MCF 10A (cell line): Measurements from ENCODE around the gene CKB. TPM values are rescaled to one million over a fixed set of nuclear protein-coding genes. Genes with fewer than 3 reads are reported as not detected.

Experiments
- BruUV-seq: library from RNA; stranded (reverse); fragments of 400-500 nt; replicated peaks from 2 replicates; lab custom pipeline; 2021; lab: Mats Ljungman, UMichigan
- CTCF ChIA-PET: fragments of 300-600 bp; sonication (Branson Sonifier 250); formaldehyde crosslinking; extraction: SDS; loops from one replicate; lab custom pipeline; 2021; ENCODE audit warnings: antibody characterized with exemption, inconsistent platforms; lab: Yijun Ruan, JAX
- POLR2A ChIA-PET: fragments of 300-600, 350-650 bp; sonication (Branson Sonifier 250); formaldehyde crosslinking; extraction: SDS; loops from one replicate; lab custom pipeline; 2020; ENCODE audit warnings: antibody characterized with exemption, inconsistent platforms; lab: Yijun Ruan, JAX
- DNase-seq: peaks from one replicate; pipeline ENCODE4 v3.0.0-alpha.2; 2018; ENCODE audit not compliant: unreplicated experiment
- H3K27ac Mint-ChIP-seq: one replicate; pipeline ENCODE4 v1.8.0; 2022; ENCODE audit warnings: mild to moderate bottlenecking, low read depth, mixed read lengths; ENCODE audit not compliant: unreplicated experiment
- H3K27me3 Mint-ChIP-seq: one replicate; pipeline ENCODE4 v1.8.0; 2022; ENCODE audit warnings: mixed read lengths; ENCODE audit not compliant: insufficient read depth, unreplicated experiment
- H3K36me3 Mint-ChIP-seq: one replicate; pipeline ENCODE4 v1.8.0; 2022; ENCODE audit warnings: mild to moderate bottlenecking, moderate library complexity, mixed read lengths; ENCODE audit not compliant: insufficient read depth, unreplicated experiment
- H3K4me1 Mint-ChIP-seq: one replicate; pipeline ENCODE4 v1.8.0; 2022; ENCODE audit warnings: mixed read lengths; ENCODE audit not compliant: insufficient read depth, unreplicated experiment
- H3K4me3 Mint-ChIP-seq: one replicate; pipeline ENCODE4 v1.8.0; 2022; ENCODE audit warnings: mild to moderate bottlenecking, moderate library complexity, mixed read lengths; ENCODE audit not compliant: unreplicated experiment
- H3K9me3 Mint-ChIP-seq: one replicate; pipeline ENCODE4 v1.8.0; 2022; ENCODE audit warnings: mixed read lengths; ENCODE audit not compliant: unreplicated experiment
- CTCF ChIP-seq: fragments of 200-600 bp; IDR thresholded peaks from one replicate; pipeline ENCODE4 v1.8.0; 2022; ENCODE audit warnings: antibody characterized with exemption, mild to moderate bottlenecking; ENCODE audit not compliant: unreplicated experiment
- intact Hi-C: fragments of 100-400 bp; cut with micrococcal nuclease; formaldehyde crosslinking; loops from 2 replicates; pipeline ENCODE4 v1.14.1; 2022
- total RNA-seq: library from RNA; stranded (reverse); gene quantifications from 2 replicates; pipeline ENCODE4 v1.2.3, GENCODE V29; 2022

Gene CKB
- total RNA-seq, 1 experiment from 2014 or later, result 8.5 TPM

DNA sequence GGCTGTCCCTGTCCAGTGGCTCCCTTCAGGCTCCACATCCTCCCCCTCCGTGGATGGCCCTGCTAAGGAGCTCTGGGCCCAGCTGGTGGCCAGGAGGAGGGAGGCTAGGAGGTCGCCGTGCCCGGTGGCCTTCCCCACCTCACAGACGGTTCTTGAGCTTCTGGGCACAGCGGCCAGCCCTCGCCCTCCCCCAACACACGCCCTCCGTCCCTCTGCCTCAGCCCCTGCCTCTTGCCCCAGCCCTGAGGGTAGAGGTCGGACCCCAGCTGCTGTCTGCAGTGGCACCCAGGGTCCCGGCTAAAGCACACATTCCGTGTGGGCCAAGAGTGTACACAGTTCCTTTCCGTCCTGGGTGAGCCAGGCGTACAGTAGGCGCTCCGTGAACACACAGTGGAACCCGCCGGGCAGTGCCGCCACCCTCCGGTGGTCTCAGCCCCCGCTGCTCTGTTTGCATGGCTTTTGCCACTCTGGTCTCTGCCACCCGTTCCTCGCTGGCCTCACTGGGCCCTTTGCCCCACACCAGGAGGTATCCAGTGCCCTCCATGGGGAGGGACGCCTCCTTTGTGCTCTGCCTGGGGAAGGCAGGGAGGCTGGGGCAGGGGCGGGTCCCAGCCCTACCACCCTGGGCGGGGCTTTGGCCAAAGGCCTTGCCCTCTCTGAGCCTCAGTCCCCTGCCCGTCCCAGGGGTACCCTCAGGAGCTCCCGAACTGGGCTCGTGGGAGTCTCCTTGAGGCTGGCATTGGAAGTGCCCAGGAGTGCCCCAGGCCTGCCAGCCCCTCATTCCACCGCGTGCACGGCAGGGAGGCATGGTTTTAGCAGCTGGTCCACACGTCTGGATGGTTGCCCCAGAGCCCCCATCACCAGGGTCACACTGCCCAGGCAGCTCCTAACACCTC lies 19.3 kb upstream of the CKB start:
- Mint-ChIP-seq H3K27ac (peak overlapping the region; percentile 90), H3K36me3 (peaks cover 26% of the 10 kb centered on the region), H3K4me3 (no peak overlapping the region), H3K4me1 (peaks cover 10% of the 10 kb centered on the region), H3K9me3 (no peaks in the 10 kb centered on the region), H3K27me3 (no peaks in the 10 kb centered on the region)
- POLR2A ChIA-PET, result interaction anchor here (2.0 to 4.1 kb wide), 5 partner anchors 11 to 29 kb away, joined by 27 to 61 read pairs (median 30); partner anchors contain the start of genes BAG5 and TRMT61A
- no TSS peak for BruUV-seq
- intact Hi-C loops, result loop anchor here (2.0 kb wide), 1 partner anchor 21 kb away; no protein-coding TSS in a partner anchor
- CTCF ChIA-PET, result interaction anchor here (0.5 to 6.8 kb wide), 8 partner anchors 10 to 206 kb away, joined by 3 to 44 read pairs (median 4); partner anchors contain the start of gene TRMT61A
- TF ChIP-seq CTCF, result no peak
- no peak for DNase-seq

- H3K4me3 Mint-ChIP-seq, result peak overlapping the region; percentile 65
- no peaks in the 10 kb centered on the region for H3K27me3 Mint-ChIP-seq
- POLR2A ChIA-PET, result interaction anchor here (0.7 to 4.1 kb wide), 15 partner anchors 9 to 377 kb away, joined by 3 to 61 read pairs (median 6); partner anchors contain the start of genes BAG5, CKB, EIF5 and TRMT61A
- H3K36me3 Mint-ChIP-seq, result peaks cover 29% of the 10 kb centered on the region
- DNase-seq, result no peak
- intact Hi-C loops, result loop anchor here (2.0 kb wide), 1 partner anchor 20 kb away; no protein-coding TSS in a partner anchor
- no TSS peak for BruUV-seq
- peak overlapping the region; percentile 90 for H3K27ac Mint-ChIP-seq
- TF ChIP-seq CTCF, result no peak
- CTCF ChIA-PET, result interaction anchor here (0.7 to 6.8 kb wide), 7 partner anchors 9 to 207 kb away, joined by 3 to 44 read pairs (median 4); no protein-coding TSS in a partner anchor
- peaks cover 13% of the 10 kb centered on the region for H3K4me1 Mint-ChIP-seq
- H3K9me3 Mint-ChIP-seq, result no peaks in the 10 kb centered on the region
These were observed 18.4 kb upstream of the CKB start for GRCh38 chr14:103540821-103541708.

DNA sequence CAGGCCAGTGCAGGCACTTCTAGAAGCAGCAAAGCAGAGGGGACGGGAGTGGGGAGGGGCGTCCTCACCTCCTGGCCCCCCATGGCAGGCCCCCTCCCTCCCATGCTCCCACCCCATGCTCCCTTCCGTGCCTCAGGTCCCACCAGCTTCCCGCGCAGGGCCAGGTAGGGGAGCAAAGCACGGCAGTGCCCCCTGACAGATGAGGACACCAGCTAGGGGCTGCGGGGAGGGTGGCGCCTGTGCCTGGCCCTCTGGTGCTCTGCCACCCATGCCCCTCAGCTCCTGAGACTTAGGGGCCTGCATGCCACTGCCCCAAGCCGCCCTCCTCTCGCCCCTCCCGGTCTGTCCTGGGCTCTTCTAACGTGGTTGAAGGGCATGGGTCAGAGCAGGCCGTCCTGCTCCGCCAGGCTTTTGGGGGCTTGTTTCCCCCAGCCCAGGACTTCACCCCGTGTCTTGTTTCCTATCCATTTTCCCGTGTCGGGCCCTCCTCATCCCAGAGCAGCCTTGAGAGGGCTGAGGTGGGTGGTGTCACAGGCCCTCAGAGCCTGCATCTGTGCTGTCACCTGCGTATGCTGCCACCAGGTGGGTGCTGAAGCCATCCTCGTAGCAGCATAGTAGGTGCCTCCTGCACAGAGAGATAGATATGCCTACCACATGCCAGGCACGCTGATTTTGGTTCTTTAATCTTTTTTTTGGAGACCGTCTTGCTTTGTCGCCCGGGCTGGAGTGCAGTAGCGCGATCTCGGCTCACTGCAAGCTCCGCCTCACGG lies 16.6 kb upstream of the CKB start:
- H3K27me3 Mint-ChIP-seq, result no peaks in the 10 kb centered on the region
- H3K4me1 Mint-ChIP-seq, result peaks cover 13% of the 10 kb centered on the region
- peaks cover 34% of the 10 kb centered on the region for H3K36me3 Mint-ChIP-seq
- no peaks in the 10 kb centered on the region for H3K9me3 Mint-ChIP-seq
- no peak for DNase-seq
- ChIA-PET POLR2A (interaction anchor here (0.5 to 3.6 kb wide), 3 partner anchors 10 to 1482 kb away, joined by 3 to 61 read pairs (median 15); partner anchors contain the start of genes CDCA4 and TRMT61A), CTCF (interaction anchor here (0.6 to 6.8 kb wide), 4 partner anchors 8 to 36 kb away, joined by 3 to 44 read pairs (median 4); no protein-coding TSS in a partner anchor)
- intact Hi-C loops, result no loop called here
- no peak for TF ChIP-seq CTCF
- no peak overlapping the region for H3K27ac Mint-ChIP-seq
- BruUV-seq, result TSS peak; percentile 96
- no peak overlapping the region for H3K4me3 Mint-ChIP-seq
